ENCODE results near the gene LYSMD1.

Gene LYSMD1

DNA sequence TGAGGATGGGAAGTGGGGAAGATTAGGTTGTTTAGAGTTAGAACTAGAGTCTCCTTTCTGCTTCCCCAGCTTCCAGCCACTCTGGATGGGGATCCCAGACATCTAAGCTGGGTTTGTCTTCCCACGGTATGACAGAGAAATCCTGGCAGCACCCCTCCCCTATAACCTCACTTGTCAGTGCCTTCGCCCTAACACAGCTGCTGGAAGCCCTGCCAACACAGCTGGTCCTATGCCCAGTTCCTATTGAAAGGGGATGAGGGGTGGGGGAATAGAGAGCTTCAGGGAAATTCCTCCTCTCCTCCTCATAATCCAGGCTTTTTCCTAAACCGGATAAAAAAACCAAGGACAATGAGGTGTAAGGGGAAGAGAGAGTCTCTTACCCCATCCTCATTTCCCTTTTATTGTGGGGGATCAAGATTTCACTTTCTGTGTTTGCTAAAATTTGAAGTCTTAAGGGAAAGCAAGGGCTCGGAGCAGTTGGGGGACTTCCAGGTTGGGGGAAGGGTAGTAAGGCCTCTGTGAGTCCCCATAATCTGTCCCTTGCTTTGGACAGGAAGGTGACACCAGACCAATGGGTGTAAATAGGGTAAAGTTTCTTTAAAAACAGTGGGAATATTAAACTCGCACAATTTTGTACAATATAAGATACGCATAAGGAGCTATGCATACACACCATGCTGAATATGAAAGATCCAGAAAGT lies 9.5 kb upstream of the LYSMD1 start:
- DNase-seq: no peak

DNA sequence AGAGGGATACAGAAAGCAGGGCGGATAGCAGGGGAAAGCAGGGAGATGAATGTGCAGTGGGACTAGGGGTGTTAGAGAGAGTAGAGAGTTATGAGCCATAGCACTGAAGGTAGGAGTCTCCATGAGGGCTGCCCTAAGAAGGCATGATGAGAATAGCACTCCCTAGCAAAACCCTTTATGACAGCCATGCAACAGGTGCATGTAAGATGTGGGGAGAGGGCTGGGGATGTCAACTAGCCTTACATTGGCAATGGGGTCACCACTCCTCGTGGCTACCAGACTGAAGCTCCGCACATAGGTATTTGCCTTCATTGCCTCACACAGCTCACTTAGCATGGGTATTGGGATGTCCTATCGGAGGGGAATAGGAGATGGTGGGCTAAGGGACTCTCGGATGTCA lies 5.5 kb upstream of the LYSMD1 start:
- DNase-seq: no peak

DNA sequence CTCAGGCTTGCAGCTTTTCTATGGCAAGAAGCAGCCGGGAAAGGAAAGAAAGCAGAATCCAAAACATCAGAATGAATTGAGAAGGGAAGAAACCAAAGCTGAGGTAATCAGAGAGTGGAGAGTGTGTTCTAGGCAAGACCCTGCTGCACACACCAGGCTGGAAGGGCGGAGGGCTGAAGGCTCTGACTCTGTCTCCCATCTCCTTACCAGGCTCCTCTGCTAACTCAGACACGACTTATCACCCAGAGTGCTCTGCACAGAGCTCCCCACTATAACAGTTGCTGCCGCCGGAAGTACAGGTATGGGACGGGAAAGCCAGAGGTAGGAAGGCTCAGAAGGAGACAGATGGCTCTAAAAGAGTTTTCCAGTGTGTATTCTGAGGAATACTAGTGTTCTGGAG lies 1.4 kb upstream of the LYSMD1 start:
- no peak for DNase-seq

DNA sequence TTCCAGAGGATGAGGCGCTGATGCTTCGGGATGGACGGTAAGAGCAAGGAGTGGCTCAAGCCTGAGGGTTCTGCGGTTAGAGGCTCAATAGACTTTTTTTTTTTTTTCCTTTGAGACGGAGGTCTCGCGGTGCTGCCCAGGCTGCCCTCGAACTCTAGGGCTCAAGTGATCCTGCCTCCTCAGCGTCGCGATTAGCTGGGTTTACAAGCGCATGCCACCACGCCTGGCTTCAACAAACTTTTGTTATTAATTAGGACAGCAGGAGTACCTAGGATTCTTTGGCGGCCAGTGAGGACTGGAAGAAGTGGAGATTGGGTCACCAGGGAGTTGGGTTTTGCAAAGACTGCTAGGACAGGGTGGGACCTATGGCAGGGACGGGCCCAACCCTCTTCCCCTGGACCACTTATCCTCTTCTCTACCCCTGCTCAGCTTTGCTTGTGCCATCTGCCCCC lies 829 bp upstream of the LYSMD1 start:
- no peak for DNase-seq

DNA sequence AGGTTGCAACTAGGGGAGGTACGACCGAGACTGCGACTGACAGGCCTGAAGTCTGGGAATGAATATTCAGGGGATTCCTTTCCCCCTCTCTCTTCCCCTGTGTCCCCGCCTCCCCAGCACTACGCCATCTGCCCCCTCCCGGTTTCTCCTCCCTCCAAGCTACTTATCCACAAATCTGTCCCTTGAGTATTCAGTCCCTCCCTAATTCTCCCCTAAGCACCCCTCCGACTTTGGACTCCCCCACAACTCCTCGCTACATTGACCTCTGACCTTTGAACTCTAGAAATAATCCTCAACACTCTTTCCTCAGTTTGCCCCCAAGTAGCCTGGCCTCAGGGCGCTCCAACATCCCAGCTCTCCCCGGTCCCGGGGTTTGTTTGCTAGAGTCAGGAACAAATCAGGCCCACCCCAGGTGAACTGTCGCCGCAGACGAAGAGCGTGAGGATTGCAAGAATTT lies 393 bp downstream of the LYSMD1 start:
- no peak for DNase-seq

DNA sequence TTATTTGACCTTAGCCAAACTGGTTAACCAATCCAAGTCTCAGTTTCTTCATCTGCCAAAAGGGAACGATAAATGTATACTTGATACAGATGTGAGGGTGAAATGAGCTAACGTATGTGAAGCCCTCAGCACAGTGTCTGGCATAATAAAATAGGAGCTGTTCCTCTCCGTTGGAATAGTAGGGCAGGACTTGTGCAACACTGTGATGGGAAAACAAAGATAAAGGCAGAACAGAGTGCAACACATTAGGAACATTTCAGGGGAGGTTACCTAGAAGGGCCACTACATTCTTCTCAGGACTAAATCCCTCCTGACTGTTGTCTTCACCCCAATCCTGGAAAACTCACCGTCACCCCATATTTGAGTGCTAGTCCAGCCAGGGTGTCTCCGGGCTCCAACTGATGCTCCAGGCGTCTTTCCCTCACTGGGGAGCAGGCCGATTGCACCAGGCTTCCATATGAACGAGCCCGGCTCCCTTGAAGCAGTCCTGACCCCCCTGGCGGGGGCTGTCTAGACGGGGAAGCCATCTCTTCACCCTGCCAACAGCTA lies 896 bp downstream of the LYSMD1 start:
- DNase-seq: no peak

DNA sequence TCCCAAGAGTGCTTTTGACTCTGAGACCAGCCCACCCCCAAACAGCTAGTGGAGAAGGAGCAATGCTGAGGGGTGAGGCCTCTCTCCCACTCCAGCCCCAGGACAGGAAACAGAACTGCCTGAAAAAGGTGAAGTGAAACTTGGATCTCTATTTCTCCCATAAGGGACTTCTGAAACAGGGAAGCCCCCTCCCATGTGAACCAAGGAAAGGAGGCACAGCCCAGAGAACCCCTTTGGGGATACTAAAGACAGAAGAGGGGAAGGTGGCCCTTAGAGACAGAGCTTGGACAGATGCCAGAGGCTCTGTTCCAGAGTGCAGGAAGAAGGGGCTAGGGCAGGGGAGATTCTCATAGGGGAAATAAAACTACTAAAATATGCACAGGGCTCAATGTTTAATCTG lies 6.3 kb downstream of the LYSMD1 start:
- no peak for DNase-seq

DNA sequence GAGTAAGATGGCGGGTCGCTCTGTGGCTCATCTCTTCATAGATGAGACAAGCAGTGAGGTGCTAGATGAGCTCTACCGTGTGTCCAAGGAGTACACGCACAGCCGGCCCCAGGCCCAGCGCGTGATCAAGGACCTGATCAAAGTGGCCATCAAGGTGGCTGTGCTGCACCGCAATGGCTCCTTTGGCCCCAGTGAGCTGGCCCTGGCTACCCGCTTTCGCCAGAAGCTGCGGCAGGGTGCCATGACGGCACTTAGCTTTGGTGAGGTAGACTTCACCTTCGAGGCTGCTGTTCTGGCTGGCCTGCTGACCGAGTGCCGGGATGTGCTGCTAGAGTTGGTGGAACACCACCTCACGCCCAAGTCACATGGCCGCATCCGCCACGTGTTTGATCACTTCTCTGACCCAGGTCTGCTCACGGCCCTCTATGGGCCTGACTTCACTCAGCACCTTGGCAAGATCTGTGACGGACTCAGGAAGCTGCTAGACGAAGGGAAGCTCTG lies 6.9 kb downstream of the LYSMD1 start:
- no peak for DNase-seq

DNA sequence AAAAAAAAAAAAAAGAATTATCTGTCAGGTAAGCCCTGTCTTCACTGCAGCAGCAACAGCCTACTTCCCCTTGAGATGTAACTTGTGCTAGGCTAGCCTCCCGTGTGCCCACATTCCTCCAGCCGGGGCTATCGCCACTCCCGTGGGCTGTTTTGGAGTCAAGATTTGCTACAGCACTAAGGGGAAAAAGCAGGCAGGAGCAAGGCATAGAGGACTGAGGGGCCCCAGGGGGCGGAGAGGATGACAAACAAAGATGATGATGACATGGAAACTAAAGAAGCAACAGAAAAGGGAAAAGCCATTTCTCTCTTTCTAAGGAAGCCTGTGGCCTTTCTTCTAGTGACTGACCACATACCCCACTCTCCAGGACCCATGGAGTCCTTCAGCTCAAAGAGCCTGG lies 7.4 kb downstream of the LYSMD1 start:
- DNase-seq: no peak

DNA sequence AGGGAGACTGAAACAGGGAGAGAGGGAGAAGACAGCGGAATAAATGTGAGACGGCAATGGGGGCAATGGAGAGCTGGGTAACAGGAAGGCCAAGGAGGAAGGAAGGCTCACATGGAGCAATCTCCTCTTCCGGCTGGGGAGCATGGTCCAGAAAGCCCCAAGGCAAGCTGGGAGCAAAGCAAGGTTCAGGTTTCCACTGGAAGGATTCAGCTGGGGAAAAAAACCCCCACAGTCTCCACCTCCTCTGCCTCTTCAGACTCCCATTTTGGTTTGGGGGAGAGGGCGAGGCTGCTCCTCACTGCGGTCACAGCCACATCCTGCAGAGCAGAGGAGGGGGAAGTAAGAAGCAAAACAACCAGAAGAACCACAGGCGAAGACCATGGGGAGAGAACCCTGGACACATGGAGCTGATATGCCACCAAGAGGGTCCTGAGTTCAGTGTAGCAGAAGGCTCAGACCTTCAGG lies 8.6 kb downstream of the LYSMD1 start:
- peak; percentile 50 for DNase-seq

DNA sequence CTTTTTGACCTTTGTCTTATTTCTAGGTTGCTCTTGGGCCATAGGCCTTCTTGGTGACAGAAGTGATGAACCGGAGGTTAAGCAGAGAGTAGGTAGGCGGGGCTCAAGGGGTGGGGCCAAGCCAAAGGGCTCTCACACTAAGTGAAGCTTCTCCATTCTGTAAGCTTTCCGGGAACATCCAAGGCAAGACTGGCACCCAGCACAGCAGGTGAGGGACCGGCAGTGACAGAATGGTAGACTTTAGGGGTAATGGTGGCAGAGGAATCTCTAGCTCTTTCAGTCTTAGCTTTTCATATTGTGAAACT lies 9.2 kb downstream of the LYSMD1 start, which contains the start of gene TNFAIP8L2:
Gene TNFAIP8L2 (plus strand): TSS at position 135 of the 305 bp plus-strand sequence. CDS start 2,049 bp downstream, outside the sequence.
- DNase-seq: peak; percentile 70

DNA sequence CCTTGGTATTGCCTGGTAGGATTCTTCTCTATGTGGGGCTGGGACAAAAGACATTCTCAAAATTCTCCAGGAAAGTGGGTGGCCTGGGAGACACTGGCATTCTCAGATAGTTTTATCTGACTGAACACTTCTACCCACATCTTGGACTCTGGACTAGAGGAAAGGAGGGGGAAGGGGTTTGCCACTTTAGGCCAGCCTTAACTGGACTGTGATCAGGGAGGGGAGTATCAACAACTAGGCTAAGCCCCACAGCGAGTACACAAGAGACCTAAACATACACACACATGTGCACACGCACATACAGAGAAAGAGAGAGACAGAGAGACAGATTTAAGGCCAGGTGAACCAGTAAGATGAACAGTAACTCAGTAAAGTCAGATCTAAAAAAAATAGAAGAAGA lies 18.0 kb downstream of the LYSMD1 start:
- no peak for DNase-seq

DNA sequence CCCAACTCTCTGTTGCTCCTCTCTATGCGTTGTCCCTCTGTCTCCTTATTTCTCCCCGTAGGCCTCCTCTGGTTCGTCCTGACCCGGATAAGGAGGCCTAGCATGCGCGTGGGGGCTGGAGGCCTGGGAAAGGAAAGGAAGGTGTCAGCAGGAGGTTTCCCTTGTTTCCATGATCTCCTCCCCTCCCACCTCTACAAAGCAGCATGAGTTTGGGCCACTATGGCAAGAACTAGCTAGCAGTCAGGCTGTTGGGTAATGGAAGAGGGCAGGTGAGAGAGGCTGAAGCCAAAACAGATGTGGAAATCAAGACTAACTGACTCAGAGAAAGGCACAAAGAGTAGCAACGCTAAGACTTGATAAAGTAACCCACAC lies 18.6 kb downstream of the LYSMD1 start:
- DNase-seq: no peak

DNA sequence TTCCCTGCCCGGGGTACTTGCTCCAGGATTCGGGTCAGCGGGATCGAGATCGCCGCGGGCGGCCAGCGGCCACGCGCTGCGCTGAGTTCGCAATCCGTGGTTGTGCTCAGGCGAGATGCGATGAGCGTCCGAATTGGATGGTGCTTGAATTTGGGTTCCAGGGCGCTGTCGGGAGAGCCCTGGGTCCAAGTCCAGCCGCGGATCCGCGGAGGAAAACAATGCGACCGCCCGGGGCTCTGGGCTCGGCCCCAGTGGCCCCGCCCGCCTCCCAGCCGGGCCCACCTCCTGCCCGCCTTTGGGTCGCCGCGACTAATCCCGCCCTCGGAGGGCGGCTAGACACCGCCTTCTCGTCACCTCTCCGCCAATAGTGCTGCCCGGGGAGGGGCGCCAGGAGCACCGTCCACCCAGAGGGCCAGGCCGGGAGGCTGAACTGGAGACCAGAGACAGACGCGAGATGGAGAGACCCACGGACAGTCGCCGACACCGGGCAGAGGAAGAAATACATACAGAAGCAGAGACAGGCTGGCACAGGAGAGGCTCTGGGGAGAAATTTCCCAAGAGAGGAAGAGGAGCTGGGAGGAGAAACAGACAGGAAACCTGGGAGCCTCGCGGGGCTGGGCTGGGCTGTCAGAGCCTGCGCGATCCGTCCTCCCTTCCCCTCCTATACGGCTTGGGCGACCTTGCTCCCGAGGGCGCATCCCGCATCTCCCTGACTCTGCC lies 19.1 kb downstream of the LYSMD1 start, which contains the start of gene SEMA6C:
Gene SEMA6C (minus strand): TSS at position 220 of the 720 bp plus-strand sequence. CDS start 4,010 bp downstream, outside the sequence.
- peak; percentile 84 for DNase-seq

DNA sequence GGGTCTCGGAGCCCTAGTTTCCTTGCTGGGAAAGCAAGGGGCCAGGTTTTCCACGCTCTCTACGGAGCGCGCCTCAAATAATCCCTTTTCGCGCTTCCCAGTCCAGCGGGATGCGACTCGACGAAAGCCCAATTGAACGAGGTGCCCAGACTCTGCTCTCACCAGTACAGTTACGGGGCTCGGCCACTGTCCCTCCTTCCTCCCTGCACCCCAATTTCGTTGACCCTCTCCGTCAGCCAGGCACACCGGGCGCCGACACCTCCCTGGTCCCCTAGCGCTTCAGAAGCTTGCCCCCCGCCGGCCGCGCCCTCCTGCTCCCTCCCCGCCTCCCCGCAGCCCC lies 19.7 kb downstream of the LYSMD1 start:
- DNase-seq: no peak

DNA sequence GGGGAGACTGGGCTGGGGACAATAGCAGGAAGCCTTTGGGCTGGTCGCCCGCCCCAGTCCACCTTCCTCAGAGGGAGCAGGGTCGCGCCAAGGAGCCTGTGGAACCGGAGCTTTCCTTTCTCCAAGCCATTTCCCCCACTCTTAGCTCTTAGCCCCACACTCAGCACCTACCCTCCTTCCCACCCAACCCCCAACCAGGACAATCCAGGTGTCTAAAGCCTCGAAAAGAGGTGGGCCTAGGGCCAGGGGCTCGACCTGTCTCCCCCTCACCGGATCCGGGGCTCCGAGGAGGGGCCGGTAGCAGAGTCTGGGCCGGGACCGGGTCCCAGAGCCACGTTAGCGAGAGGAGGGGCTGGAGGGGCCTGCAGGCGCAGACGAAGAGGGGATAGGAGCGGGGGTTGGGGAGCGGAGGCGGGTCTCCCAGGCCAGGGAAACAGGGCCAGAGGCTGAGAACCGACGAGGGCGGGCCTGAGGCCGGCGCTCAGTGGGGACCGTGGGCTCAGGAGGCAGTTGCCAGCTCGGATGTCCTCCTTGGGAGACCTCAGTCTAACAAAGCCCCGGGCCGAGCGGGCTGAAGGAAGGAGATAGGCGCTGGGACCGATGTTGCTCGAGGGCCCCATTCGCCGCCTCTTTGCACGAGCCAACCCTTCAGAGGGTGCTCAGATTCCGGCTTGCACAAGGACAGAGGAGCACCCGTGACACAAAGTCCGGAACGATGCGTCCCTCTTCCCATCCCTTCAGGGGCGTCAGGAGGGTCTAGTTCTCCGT lies 20.2 kb downstream of the LYSMD1 start:
- no peak for DNase-seq

DNA sequence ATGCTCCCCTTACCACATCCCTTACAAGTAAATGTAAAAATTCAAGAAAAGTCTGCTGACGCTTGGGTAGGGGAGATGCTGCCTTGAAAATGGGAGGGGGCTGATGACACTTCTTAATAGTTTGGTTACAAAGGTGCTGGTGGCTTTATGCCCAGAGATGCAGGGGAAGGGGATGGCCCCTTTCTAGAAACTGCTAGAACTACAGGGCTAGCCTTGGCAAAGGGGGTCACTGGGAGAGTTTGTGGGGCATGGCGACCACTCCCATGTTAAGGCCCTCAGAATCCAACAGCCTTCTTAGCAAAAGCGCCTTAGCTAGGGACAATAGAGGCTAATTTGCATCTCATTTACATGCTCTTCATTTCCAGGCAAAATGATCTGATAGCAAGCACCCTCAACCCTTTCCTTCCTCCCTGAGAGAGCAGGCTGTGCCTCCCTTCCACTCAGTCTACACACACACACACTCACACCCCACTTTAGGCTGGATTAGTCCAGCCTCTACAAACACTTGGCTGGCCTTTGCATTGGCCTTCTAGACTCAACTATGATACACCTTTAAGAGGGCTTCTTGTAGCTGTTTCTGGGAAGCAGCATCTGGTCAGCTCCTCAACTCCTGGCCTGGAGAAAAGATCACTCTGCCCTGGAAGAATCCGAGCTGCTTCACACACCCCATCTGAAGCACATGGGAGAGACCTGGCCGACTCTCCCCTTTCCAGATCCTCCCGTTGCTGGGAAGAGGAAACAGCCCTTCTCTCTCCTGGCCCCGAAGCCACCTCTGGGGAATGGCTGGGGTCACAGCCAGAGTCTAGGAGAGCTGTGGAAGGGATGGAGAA lies 21.0 kb downstream of the LYSMD1 start:
- DNase-seq: no peak

DNA sequence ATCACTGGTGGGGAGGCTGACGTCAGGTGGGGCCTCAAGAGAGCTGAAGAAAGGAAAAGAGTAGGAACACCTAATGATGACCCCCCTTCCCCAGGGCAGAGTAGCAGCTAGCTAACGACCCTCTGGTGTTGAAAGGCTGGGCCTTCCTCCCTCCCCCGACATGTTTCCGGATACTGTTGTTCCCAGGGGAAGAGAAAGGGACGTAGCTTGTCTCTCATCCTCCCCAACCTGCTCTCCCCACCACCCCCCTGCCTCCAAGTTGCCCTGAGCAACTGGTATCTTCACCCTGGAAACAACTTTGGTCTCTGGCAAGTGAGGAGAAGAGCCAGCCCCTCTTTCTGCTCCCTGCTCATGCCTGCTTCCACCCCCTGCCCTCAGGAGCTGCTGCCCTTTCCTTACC lies 21.7 kb downstream of the LYSMD1 start:
- no peak for DNase-seq

DNA sequence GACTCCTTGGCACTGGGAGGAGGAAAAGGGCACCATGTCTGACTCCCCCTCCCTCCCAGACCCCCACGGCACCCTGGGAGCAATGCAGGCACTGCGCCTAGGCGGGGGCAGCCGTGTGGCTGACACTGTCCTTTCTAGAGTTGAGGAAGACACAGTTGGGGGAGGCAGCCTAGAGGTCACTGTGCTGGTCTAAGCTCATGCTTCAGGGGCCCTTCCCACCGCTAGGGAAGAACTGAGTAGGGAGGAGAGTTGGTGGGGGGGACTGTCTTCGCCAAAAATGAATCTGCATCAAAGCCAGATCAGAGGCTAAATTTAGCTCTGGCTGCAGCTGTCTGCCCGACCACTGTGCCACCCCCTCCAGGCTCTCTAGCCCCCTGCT lies 22.7 kb downstream of the LYSMD1 start:
- DNase-seq: no peak

DNA sequence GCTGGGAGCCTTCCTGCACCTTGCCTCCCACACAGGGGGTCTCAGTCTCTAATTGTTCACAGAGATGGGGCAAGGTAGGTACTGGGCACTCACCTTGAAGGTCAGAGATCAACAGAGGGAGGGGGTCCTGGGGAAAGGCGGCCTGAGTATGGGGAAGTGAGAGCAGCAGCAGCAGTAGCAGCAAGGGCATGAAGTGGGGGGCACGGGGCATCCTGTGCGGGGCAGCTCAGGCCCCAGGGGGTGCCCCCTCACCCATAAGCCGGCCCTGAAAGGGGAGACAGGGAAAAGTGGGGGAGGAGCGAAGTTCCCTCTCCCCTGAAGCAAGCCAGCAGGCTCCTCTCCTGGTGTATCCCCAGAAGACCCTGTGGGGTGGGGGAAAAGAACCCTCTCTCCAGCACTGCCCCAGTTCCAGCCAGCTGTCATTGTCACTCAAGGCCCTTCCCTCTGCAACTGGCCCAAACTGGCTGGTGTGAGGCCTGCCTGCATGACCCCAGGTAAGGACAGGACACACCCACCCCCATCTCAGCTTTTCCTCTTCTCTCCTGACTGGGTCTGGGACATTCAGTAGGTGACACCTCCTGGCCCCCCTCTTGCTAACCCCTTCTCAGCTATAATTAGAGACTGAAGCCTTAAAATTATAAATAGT lies 23.2 kb downstream of the LYSMD1 start:
- no peak for DNase-seq

DNA sequence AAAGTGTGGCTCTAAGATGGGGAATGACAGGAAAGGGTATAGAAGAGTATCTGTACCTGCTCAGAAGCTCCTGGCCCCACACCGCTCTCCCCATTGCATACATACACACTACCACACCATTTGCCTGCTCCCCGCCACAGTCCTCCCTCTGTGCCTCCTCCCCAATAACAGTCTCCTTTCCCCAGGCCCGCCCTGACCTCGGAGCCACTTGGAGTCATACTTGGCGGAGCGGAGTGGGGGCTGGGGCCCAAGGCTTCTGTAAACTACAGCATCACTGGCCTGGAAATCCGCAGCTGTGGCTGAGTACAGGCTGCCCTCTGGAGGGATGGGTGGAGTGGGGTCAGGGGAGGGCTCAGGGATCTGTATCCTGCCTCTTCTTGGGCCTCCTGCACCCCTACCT lies 27.9 kb downstream of the LYSMD1 start:
- no peak for DNase-seq

All from CD4-positive, alpha-beta T cell treated with Interferon gamma for 1 hour (primary cell).